WTC11 (cell line): ENCODE data around the gene SYNM. TPM values are rescaled to one million over a fixed set of nuclear protein-coding genes. Genes with fewer than 3 reads are reported as not detected.

Experiments
- ATAC-seq: fragments of 200-7000 bp; cut with Tn5 transposase; 2 replicates; pipeline ENCODE4 v1.10.0; 2021; ENCODE audit warnings: mild to moderate bottlenecking, moderate library complexity
- CTCF ChIA-PET: fragments of 300-600 bp; sonication (Branson Sonifier 250); formaldehyde crosslinking; loops from one replicate; lab custom pipeline; 2021; ENCODE audit warnings: antibody characterized with exemption; lab: Charles Lee
- POLR2A ChIA-PET: fragments of 350-600 bp; sonication (Branson Sonifier 250); formaldehyde crosslinking; loops from one replicate; lab custom pipeline; 2021; ENCODE audit warnings: antibody characterized with exemption; lab: Charles Lee
- DNase-seq: peaks from one replicate; pipeline ENCODE4 v3.0.0; 2021; ENCODE audit warnings: low spot score
- H3K27ac Mint-ChIP-seq: 2 replicates; pipeline ENCODE4 v1.8.0; 2021; ENCODE audit warnings: mixed read lengths
- H3K27me3 Mint-ChIP-seq: 2 replicates; pipeline ENCODE4 v1.8.0; 2021; ENCODE audit warnings: low read depth, mild to moderate bottlenecking, moderate library complexity, mixed read lengths
- H3K36me3 Mint-ChIP-seq: 2 replicates; pipeline ENCODE4 v1.8.0; 2021; ENCODE audit warnings: mixed read lengths
- H3K4me1 Mint-ChIP-seq: 2 replicates; pipeline ENCODE4 v1.8.0; 2022; ENCODE audit warnings: mixed read lengths
- H3K4me3 Mint-ChIP-seq: 2 replicates; pipeline ENCODE4 v1.8.0; 2021; ENCODE audit warnings: mild to moderate bottlenecking, moderate library complexity, mixed read lengths
- H3K9me3 Mint-ChIP-seq: 2 replicates; pipeline ENCODE4 v1.8.0; 2021; ENCODE audit warnings: mixed read lengths
- AFF4 ChIP-seq: sonication (generic); formaldehyde crosslinking; IDR thresholded peaks from 2 replicates; pipeline ENCODE4 v1.8.1; 2023; ENCODE audit warnings: mild to moderate bottlenecking, missing genetic modification reagents, borderline replicate concordance
- CBFB ChIP-seq: sonication (generic); formaldehyde crosslinking; IDR thresholded peaks from 2 replicates; pipeline ENCODE4 v1.8.1; 2022; ENCODE audit warnings: mild to moderate bottlenecking, low read depth, missing genetic modification reagents
- CREB1 ChIP-seq: sonication (generic); formaldehyde crosslinking; IDR thresholded peaks from 2 replicates; pipeline ENCODE4 v1.8.0; 2023; ENCODE audit warnings: mild to moderate bottlenecking, missing genetic modification reagents
- CTCF ChIP-seq: fragments of 200-600 bp; IDR thresholded peaks from 2 replicates; pipeline ENCODE4 v1.8.0; 2022; ENCODE audit warnings: antibody characterized with exemption
- E2F5 ChIP-seq: sonication (generic); formaldehyde crosslinking; IDR thresholded peaks from 2 replicates; pipeline ENCODE4 v1.8.1; 2022; ENCODE audit warnings: mild to moderate bottlenecking, moderate library complexity, missing genetic modification reagents
- ERG ChIP-seq: fragments of 250-450 bp; sonication (Bioruptor Pico); IDR thresholded peaks from 2 replicates; pipeline ENCODE4 v1.8.0; 2021; ENCODE audit warnings: mild to moderate bottlenecking
- KAT7 ChIP-seq: sonication (generic); formaldehyde crosslinking; IDR thresholded peaks from 2 replicates; pipeline ENCODE4 v1.8.1; 2023; ENCODE audit warnings: missing genetic modification reagents, mild to moderate bottlenecking, borderline replicate concordance
- SMAD3 ChIP-seq: sonication (generic); formaldehyde crosslinking; IDR thresholded peaks from 2 replicates; pipeline ENCODE4 v1.8.0; 2022; ENCODE audit warnings: missing genetic modification reagents, mild to moderate bottlenecking, borderline replicate concordance
- SP1 ChIP-seq: sonication (generic); formaldehyde crosslinking; conservative IDR thresholded peaks from 2 replicates; pipeline ENCODE4 v1.8.1; 2022; ENCODE audit warnings: missing genetic modification reagents
- ZNF138 ChIP-seq: sonication (generic); formaldehyde crosslinking; conservative IDR thresholded peaks from 2 replicates; pipeline ENCODE4 v1.8.1; 2022; ENCODE audit warnings: mild to moderate bottlenecking, moderate library complexity, missing genetic modification reagents
- ZNF671 ChIP-seq: fragments of 250-450 bp; sonication (Bioruptor Pico); IDR thresholded peaks from 2 replicates; pipeline ENCODE4 v1.8.0; 2021; ENCODE audit warnings: mild to moderate bottlenecking
- ZSCAN18 ChIP-seq: fragments of 250-450 bp; sonication (Bioruptor Pico); IDR thresholded peaks from 2 replicates; pipeline ENCODE4 v2.1.2; 2022; ENCODE audit warnings: mild to moderate bottlenecking, moderate library complexity
- total RNA-seq: library from RNA; stranded (reverse); gene quantifications from 3 replicates; pipeline ENCODE4 v1.2.3, GENCODE V29; 2021
- TF ChIP-seq, protein P1 (sequence below): fragments of 250-450 bp; sonication (Bioruptor Pico); IDR thresholded peaks from 2 replicates; pipeline ENCODE4 v1.9.0; 2021; ENCODE audit warnings: mild to moderate bottlenecking
- TF ChIP-seq, protein P2 (sequence below): sonication (generic); formaldehyde crosslinking; IDR thresholded peaks from 2 replicates; pipeline ENCODE4 v1.8.0; 2022; ENCODE audit warnings: mild to moderate bottlenecking, missing genetic modification reagents
- TF ChIP-seq, protein P3 (sequence below): fragments of 250-450 bp; sonication (Bioruptor Pico); IDR thresholded peaks from 2 replicates; pipeline ENCODE4 v1.9.0; 2021; ENCODE audit warnings: moderate library complexity, mild to moderate bottlenecking, inconsistent platforms, borderline replicate concordance
- TF ChIP-seq, protein P4 (sequence below): sonication (generic); formaldehyde crosslinking; IDR thresholded peaks from 2 replicates; pipeline ENCODE4 v1.8.0; 2022; ENCODE audit warnings: missing genetic modification reagents

The SYNM gene
- total RNA-seq, 1 experiment from 2014 or later: 2.2 TPM

- peaks cover 5% of the 10 kb centered on the region; the same call in 1 of the 2 replicates for H3K36me3 Mint-ChIP-seq
- H3K27ac Mint-ChIP-seq: 0 out of 2 replicates have a peak overlapping the region, but pooled peaks have one; percentile 68
- ATAC-seq (no peak), DNase-seq (no peak)
- POLR2A ChIA-PET: no interaction called here
- no peaks in the 10 kb centered on the region for H3K4me1 Mint-ChIP-seq
- no peak overlapping the region for H3K4me3 Mint-ChIP-seq
- CTCF ChIA-PET: no interaction called here
- no peaks in the 10 kb centered on the region for H3K27me3 Mint-ChIP-seq
- H3K9me3 Mint-ChIP-seq: no peaks in the 10 kb centered on the region
- TF ChIP-seq CREB1 (no peak), ZNF138 (no peak), CBFB (CRISPR knock-in tag) (no peak), SMAD3 (CRISPR knock-in tag) (no peak), ZSCAN18 (CRISPR knock-in tag) (no peak), E2F5 (no peak), CTCF (no peak), ERG (no peak), ZNF671 (CRISPR knock-in tag) (no peak), KAT7 (no peak), AFF4 (CRISPR knock-in tag) (no peak), SP1 (no peak)
- TF ChIP-seq, protein P1, sequence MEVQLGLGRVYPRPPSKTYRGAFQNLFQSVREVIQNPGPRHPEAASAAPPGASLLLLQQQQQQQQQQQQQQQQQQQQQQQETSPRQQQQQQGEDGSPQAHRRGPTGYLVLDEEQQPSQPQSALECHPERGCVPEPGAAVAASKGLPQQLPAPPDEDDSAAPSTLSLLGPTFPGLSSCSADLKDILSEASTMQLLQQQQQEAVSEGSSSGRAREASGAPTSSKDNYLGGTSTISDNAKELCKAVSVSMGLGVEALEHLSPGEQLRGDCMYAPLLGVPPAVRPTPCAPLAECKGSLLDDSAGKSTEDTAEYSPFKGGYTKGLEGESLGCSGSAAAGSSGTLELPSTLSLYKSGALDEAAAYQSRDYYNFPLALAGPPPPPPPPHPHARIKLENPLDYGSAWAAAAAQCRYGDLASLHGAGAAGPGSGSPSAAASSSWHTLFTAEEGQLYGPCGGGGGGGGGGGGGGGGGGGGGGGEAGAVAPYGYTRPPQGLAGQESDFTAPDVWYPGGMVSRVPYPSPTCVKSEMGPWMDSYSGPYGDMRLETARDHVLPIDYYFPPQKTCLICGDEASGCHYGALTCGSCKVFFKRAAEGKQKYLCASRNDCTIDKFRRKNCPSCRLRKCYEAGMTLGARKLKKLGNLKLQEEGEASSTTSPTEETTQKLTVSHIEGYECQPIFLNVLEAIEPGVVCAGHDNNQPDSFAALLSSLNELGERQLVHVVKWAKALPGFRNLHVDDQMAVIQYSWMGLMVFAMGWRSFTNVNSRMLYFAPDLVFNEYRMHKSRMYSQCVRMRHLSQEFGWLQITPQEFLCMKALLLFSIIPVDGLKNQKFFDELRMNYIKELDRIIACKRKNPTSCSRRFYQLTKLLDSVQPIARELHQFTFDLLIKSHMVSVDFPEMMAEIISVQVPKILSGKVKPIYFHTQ (CRISPR knock-in tag): no peak
- TF ChIP-seq, protein P2, sequence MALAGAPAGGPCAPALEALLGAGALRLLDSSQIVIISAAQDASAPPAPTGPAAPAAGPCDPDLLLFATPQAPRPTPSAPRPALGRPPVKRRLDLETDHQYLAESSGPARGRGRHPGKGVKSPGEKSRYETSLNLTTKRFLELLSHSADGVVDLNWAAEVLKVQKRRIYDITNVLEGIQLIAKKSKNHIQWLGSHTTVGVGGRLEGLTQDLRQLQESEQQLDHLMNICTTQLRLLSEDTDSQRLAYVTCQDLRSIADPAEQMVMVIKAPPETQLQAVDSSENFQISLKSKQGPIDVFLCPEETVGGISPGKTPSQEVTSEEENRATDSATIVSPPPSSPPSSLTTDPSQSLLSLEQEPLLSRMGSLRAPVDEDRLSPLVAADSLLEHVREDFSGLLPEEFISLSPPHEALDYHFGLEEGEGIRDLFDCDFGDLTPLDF: no peak
- TF ChIP-seq, protein P3, sequence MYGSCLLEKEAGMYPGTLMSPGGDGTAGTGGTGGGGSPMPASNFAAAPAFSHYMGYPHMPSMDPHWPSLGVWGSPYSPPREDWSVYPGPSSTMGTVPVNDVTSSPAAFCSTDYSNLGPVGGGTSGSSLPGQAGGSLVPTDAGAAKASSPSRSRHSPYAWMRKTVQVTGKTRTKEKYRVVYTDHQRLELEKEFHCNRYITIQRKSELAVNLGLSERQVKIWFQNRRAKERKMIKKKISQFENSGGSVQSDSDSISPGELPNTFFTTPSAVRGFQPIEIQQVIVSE (CRISPR knock-in tag): no peak
- TF ChIP-seq, protein P4, sequence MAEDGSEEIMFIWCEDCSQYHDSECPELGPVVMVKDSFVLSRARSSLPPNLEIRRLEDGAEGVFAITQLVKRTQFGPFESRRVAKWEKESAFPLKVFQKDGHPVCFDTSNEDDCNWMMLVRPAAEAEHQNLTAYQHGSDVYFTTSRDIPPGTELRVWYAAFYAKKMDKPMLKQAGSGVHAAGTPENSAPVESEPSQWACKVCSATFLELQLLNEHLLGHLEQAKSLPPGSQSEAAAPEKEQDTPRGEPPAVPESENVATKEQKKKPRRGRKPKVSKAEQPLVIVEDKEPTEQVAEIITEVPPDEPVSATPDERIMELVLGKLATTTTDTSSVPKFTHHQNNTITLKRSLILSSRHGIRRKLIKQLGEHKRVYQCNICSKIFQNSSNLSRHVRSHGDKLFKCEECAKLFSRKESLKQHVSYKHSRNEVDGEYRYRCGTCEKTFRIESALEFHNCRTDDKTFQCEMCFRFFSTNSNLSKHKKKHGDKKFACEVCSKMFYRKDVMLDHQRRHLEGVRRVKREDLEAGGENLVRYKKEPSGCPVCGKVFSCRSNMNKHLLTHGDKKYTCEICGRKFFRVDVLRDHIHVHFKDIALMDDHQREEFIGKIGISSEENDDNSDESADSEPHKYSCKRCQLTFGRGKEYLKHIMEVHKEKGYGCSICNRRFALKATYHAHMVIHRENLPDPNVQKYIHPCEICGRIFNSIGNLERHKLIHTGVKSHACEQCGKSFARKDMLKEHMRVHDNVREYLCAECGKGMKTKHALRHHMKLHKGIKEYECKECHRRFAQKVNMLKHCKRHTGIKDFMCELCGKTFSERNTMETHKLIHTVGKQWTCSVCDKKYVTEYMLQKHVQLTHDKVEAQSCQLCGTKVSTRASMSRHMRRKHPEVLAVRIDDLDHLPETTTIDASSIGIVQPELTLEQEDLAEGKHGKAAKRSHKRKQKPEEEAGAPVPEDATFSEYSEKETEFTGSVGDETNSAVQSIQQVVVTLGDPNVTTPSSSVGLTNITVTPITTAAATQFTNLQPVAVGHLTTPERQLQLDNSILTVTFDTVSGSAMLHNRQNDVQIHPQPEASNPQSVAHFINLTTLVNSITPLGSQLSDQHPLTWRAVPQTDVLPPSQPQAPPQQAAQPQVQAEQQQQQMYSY (CRISPR knock-in tag): no peak
These were observed 62.8 kb downstream of the SYNM start for GRCh38 chr15:99167640-99168039.
